ENCODE measurements around the gene MATN3. TPM values are rescaled to one million over a fixed set of nuclear protein-coding genes. Genes with fewer than 3 reads are reported as not detected.

Gene MATN3
- total RNA-seq, 1 experiment from 2014 or later = 3.5 TPM

GRCh38 chr2:19990416-19990728, 22.1 kb downstream of the MATN3 start:
- intact Hi-C loops (cut with micrococcal nuclease; ENCODE audit: unreplicated experiment) = no loop called here
- Histone ChIP-seq H3K4me3 (ENCODE audit: low read depth in 2 of 2, low read length in 2 of 2) (peak overlapping the region; percentile 90 to 99), H3K27me3 (ENCODE audit: control insufficient read depth, insufficient read depth, low read length) (no peaks in the 10 kb centered on the region), H3K27ac (ENCODE audit: low read length) (peak overlapping the region; percentile 95), H3K9me3 (ENCODE audit: control insufficient read depth, insufficient read depth, low read depth, low read length) (no peaks in the 10 kb centered on the region), H3K36me3 (ENCODE audit: control insufficient read depth, insufficient read depth, low read length) (peaks cover 4% of the 10 kb centered on the region; the same call in 1 of the 2 replicates), H3K4me1 (ENCODE audit: control insufficient read depth, insufficient read depth, low read length) (peaks cover 16% of the 10 kb centered on the region)
- in situ Hi-C loops (cut with HindIII; ENCODE audit: low pct_unique_long_range_greater_than_20kb, low sequenced_read_pairs) = no loop called here
- POLR2A ChIA-PET = interaction anchor here (0.6 kb wide), 2 partner anchors 44 to 89 kb away, joined by 3 read pairs; no protein-coding TSS in a partner anchor
- TF ChIP-seq SIN3A (IDR thresholded peaks at IDR 0.05; ENCODE audit: borderline replicate concordance, insufficient read depth, low read depth, low read length) (no peak), POLR2AphosphoS5 (IDR thresholded peaks at IDR 0.05; ENCODE audit: low read depth, low read length) (no peak)
- DNase-seq (ENCODE audit: low read depth, low spot score) (no peak), ATAC-seq (no peak)
- BruUV-seq (replicated peaks) = TSS peak; percentile 92
- CTCF ChIA-PET = no interaction called here

GRCh38 chr2:19989667-19990415, 22.6 kb downstream of the MATN3 start, which contains the start of gene WDR35:
TSS of gene WDR35 (minus strand) at chr2:19990105. CDS start at chr2:19990015, 90 bp downstream.
- intact Hi-C loops (cut with micrococcal nuclease; ENCODE audit: unreplicated experiment) (no loop called here), in situ Hi-C loops (cut with HindIII; ENCODE audit: low pct_unique_long_range_greater_than_20kb, low sequenced_read_pairs) (no loop called here)
- H3K9me3 ChIP-seq (ENCODE audit: control insufficient read depth, insufficient read depth, low read depth, low read length) = no peaks in the 10 kb centered on the region
- POLR2A ChIA-PET = interaction anchor here (0.6 kb wide), 2 partner anchors 44 to 88 kb away, joined by 3 read pairs; no protein-coding TSS in a partner anchor
- TF ChIP-seq POLR2AphosphoS5 (IDR thresholded peaks at IDR 0.05; ENCODE audit: low read depth, low read length) (peak; percentile 93), CTCF (IDR thresholded peaks at IDR 0.05) (no peak), REST (IDR thresholded peaks at IDR 0.05; ENCODE audit: insufficient read depth in 1 of 2, low read depth in 2 of 2, low read length in 1 of 2) (0 out of 4 replicates have a peak, but pooled peaks of 1 of the 2 experiments have one; percentile 34), SIN3A (IDR thresholded peaks at IDR 0.05; ENCODE audit: borderline replicate concordance, insufficient read depth, low read depth, low read length) (peak; percentile 95; the same call in 1 of the 2 replicates)
- ATAC-seq = peak; percentile 99
- no TSS peak for BruUV-seq (replicated peaks)
- peak; percentile 67 for DNase-seq (ENCODE audit: low read depth, low spot score)
- H3K27me3 ChIP-seq (ENCODE audit: control insufficient read depth, insufficient read depth, low read length) = no peaks in the 10 kb centered on the region
- peak within 1 kb of the TSS; percentile 95 for H3K27ac ChIP-seq (ENCODE audit: low read length)
- peaks cover 4% of the 10 kb centered on the region; the same call in 1 of the 2 replicates for H3K36me3 ChIP-seq (ENCODE audit: control insufficient read depth, insufficient read depth, low read length)
- peak within 1 kb of the TSS; percentile 90 to 99 for H3K4me3 ChIP-seq (ENCODE audit: low read depth in 2 of 2, low read length in 2 of 2)
- H3K4me1 ChIP-seq (ENCODE audit: control insufficient read depth, insufficient read depth, low read length) = peaks cover 16% of the 10 kb centered on the region
- CTCF ChIA-PET = no interaction called here

GRCh38 chr2:19989342-19989666, 23.2 kb downstream of the MATN3 start:
- ChIA-PET POLR2A (no interaction called here), CTCF (no interaction called here)
- no TSS peak for BruUV-seq (replicated peaks)
- H3K4me1 ChIP-seq (ENCODE audit: control insufficient read depth, insufficient read depth, low read length) = peaks cover 16% of the 10 kb centered on the region
- H3K27ac ChIP-seq (ENCODE audit: low read length) = peak overlapping the region; percentile 95
- in situ Hi-C loops (cut with HindIII; ENCODE audit: low pct_unique_long_range_greater_than_20kb, low sequenced_read_pairs) (no loop called here), intact Hi-C loops (cut with micrococcal nuclease; ENCODE audit: unreplicated experiment) (no loop called here)
- no peaks in the 10 kb centered on the region for H3K27me3 ChIP-seq (ENCODE audit: control insufficient read depth, insufficient read depth, low read length)
- H3K4me3 ChIP-seq (ENCODE audit: low read depth in 2 of 2, low read length in 2 of 2) = peak overlapping the region; percentile 90 to 99
- peaks cover 4% of the 10 kb centered on the region; the same call in 1 of the 2 replicates for H3K36me3 ChIP-seq (ENCODE audit: control insufficient read depth, insufficient read depth, low read length)
- TF ChIP-seq TCF7L2 (IDR thresholded peaks at IDR 0.05; ENCODE audit: low read depth, low read length) (no peak), POLR2AphosphoS5 (IDR thresholded peaks at IDR 0.05; ENCODE audit: low read depth, low read length) (no peak), SIN3A (IDR thresholded peaks at IDR 0.05; ENCODE audit: borderline replicate concordance, insufficient read depth, low read depth, low read length) (no peak), CTCF (IDR thresholded peaks at IDR 0.05) (no peak), REST (IDR thresholded peaks at IDR 0.05; ENCODE audit: insufficient read depth in 1 of 2, low read depth in 2 of 2, low read length in 1 of 2) (no peak)
- DNase-seq (ENCODE audit: low read depth, low spot score) (no peak), ATAC-seq (no peak)
- no peaks in the 10 kb centered on the region for H3K9me3 ChIP-seq (ENCODE audit: control insufficient read depth, insufficient read depth, low read depth, low read length)

Measured in Panc1 (cell line).